DMS79 (cell line): ENCODE data around the gene DISP3.
A peak's percentile ranks its signal among the peaks of the same experiment; 100 is the strongest.

Experiments
- DNase-seq: peaks from one replicate; lab custom pipeline; 2025; lab: John Stamatoyannopoulos, UW

The DISP3 gene

GRCh38 chr1:11478571-11479374 is at the start of gene DISP3:
TSS of gene DISP3 (plus strand) at chr1:11479155. CDS start at chr1:11500993, 21,838 bp downstream.
- DNase-seq = peak; percentile 74

- no peak for DNase-seq
Observed at GRCh38 chr1:11429226-11429625, 49.7 kb upstream of the DISP3 start.

- DNase-seq = no peak
Observed at GRCh38 chr1:11429935-11430334, 49.0 kb upstream of the DISP3 start.

- DNase-seq = no peak
Observed at GRCh38 chr1:11431941-11432507, 46.9 kb upstream of the DISP3 start.

GRCh38 chr1:11432526-11432925 is 46.4 kb upstream of the DISP3 start:
- no peak for DNase-seq

- no peak for DNase-seq
Observed at GRCh38 chr1:11434501-11434900, 44.5 kb upstream of the DISP3 start.

GRCh38 chr1:11434926-11435325 is 44.0 kb upstream of the DISP3 start:
- no peak for DNase-seq

- no peak for DNase-seq
Observed at GRCh38 chr1:11438996-11439395, 40.0 kb upstream of the DISP3 start.

GRCh38 chr1:11441211-11441952 is 37.6 kb upstream of the DISP3 start:
- no peak for DNase-seq

GRCh38 chr1:11443043-11443442 is 35.9 kb upstream of the DISP3 start:
- no peak for DNase-seq

- no peak for DNase-seq
Observed at GRCh38 chr1:11443961-11444658, 34.8 kb upstream of the DISP3 start.

- DNase-seq = no peak
Observed at GRCh38 chr1:11444907-11445306, 34.0 kb upstream of the DISP3 start.

GRCh38 chr1:11447903-11448302 is 31.1 kb upstream of the DISP3 start:
- DNase-seq = no peak

GRCh38 chr1:11448373-11449099 is 30.4 kb upstream of the DISP3 start:
- no peak for DNase-seq

- no peak for DNase-seq
Observed at GRCh38 chr1:11449100-11449403, 29.9 kb upstream of the DISP3 start.

GRCh38 chr1:11450310-11450709 is 28.6 kb upstream of the DISP3 start:
- no peak for DNase-seq

GRCh38 chr1:11453742-11454491 is 25.0 kb upstream of the DISP3 start:
- no peak for DNase-seq

- DNase-seq = no peak
Observed at GRCh38 chr1:11455967-11456570, 22.9 kb upstream of the DISP3 start.

- no peak for DNase-seq
Observed at GRCh38 chr1:11456965-11457364, 22.0 kb upstream of the DISP3 start.

GRCh38 chr1:11458811-11459275 is 20.1 kb upstream of the DISP3 start:
- DNase-seq = no peak
